DMS153 treated with DMSO at 0.1 percent for 48 hours (cell line): Measurements from ENCODE around the gene ZDHHC24.
A peak's percentile ranks its signal among the peaks of the same experiment; 100 is the strongest.
"Not testable (repeated sequence)": the region's sequence is repeated elsewhere in the genome, so short reads cannot be mapped to it uniquely, and the experiment has no call there.

Experiments
- DNase-seq: peaks from one replicate; lab custom pipeline; 2025; ENCODE audit not compliant: unreplicated experiment; lab: John Stamatoyannopoulos, UW

ZDHHC24 gene

GRCh38 chr11:66545701-66546367 lies at the start of gene ZDHHC24:
Gene ZDHHC24 (minus strand): TSS chr11:66546048. CDS start chr11:66546003, 45 bp downstream.
- DNase-seq, result peak; percentile 89

GRCh38 chr11:66595245-66595904 lies 49.5 kb upstream of the ZDHHC24 start:
- no peak for DNase-seq

- no peak for DNase-seq
Measured at GRCh38 chr11:66593650-66594049, 47.8 kb upstream of the ZDHHC24 start.

- DNase-seq, result no peak
Measured at GRCh38 chr11:66593303-66593635, 47.4 kb upstream of the ZDHHC24 start.

- peak; percentile 91 for DNase-seq
Measured at GRCh38 chr11:66592457-66593302, 46.8 kb upstream of the ZDHHC24 start, which contains the start of the genes CCDC87 and CCS. Gene CCDC87 (minus strand): TSS chr11:66593063. CDS start chr11:66593015, 48 bp downstream. Gene CCS (plus strand): TSS chr11:66593185. CDS start chr11:66593262, 77 bp downstream.

GRCh38 chr11:66591175-66591574 lies 45.3 kb upstream of the ZDHHC24 start:
- DNase-seq, result no peak

- DNase-seq, result no peak
Measured at GRCh38 chr11:66589996-66590675, 44.3 kb upstream of the ZDHHC24 start.

- DNase-seq, result not testable (repeated sequence)
Measured at GRCh38 chr11:66589315-66589714, 43.5 kb upstream of the ZDHHC24 start.

- DNase-seq, result no peak
Measured at GRCh38 chr11:66586136-66586535, 40.3 kb upstream of the ZDHHC24 start.

GRCh38 chr11:66585447-66585846 lies 39.6 kb upstream of the ZDHHC24 start:
- DNase-seq, result not testable (repeated sequence)

- DNase-seq, result not testable (repeated sequence)
Measured at GRCh38 chr11:66582565-66583147, 36.8 kb upstream of the ZDHHC24 start.

GRCh38 chr11:66581261-66581660 lies 35.4 kb upstream of the ZDHHC24 start:
- no peak for DNase-seq

GRCh38 chr11:66580803-66581202 lies 35.0 kb upstream of the ZDHHC24 start:
- no peak for DNase-seq

GRCh38 chr11:66579017-66579606 lies 33.3 kb upstream of the ZDHHC24 start:
- no peak for DNase-seq

GRCh38 chr11:66570850-66571180 lies 25.0 kb upstream of the ZDHHC24 start:
- no peak for DNase-seq

GRCh38 chr11:66570079-66570849 lies 24.4 kb upstream of the ZDHHC24 start:
- DNase-seq, result no peak

- no peak for DNase-seq
Measured at GRCh38 chr11:66569076-66569475, 23.2 kb upstream of the ZDHHC24 start.

- peak; percentile 58 for DNase-seq
Measured at GRCh38 chr11:66568124-66568916, 22.5 kb upstream of the ZDHHC24 start, which contains the start of gene CTSF. Gene CTSF (minus strand): TSS chr11:66568606. CDS start chr11:66568486, 120 bp downstream.

- DNase-seq, result no peak
Measured at GRCh38 chr11:66567787-66568123, 21.9 kb upstream of the ZDHHC24 start.
